ENCODE results near the gene ANKRD13B.

GRCh38 chr17:29653995-29654714 lies 61.2 kb downstream of the ANKRD13B start:
- no peak for TF ChIP-seq TCF7L2 (IDR thresholded peaks at IDR 0.05; ENCODE audit: borderline replicate concordance, low read depth, low read length)
- TF ChIP-seq, protein P1, sequence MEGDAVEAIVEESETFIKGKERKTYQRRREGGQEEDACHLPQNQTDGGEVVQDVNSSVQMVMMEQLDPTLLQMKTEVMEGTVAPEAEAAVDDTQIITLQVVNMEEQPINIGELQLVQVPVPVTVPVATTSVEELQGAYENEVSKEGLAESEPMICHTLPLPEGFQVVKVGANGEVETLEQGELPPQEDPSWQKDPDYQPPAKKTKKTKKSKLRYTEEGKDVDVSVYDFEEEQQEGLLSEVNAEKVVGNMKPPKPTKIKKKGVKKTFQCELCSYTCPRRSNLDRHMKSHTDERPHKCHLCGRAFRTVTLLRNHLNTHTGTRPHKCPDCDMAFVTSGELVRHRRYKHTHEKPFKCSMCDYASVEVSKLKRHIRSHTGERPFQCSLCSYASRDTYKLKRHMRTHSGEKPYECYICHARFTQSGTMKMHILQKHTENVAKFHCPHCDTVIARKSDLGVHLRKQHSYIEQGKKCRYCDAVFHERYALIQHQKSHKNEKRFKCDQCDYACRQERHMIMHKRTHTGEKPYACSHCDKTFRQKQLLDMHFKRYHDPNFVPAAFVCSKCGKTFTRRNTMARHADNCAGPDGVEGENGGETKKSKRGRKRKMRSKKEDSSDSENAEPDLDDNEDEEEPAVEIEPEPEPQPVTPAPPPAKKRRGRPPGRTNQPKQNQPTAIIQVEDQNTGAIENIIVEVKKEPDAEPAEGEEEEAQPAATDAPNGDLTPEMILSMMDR (tag by site-specific recombination; IDR thresholded peaks at IDR 0.05), result no peak
- TF ChIP-seq, protein P2, sequence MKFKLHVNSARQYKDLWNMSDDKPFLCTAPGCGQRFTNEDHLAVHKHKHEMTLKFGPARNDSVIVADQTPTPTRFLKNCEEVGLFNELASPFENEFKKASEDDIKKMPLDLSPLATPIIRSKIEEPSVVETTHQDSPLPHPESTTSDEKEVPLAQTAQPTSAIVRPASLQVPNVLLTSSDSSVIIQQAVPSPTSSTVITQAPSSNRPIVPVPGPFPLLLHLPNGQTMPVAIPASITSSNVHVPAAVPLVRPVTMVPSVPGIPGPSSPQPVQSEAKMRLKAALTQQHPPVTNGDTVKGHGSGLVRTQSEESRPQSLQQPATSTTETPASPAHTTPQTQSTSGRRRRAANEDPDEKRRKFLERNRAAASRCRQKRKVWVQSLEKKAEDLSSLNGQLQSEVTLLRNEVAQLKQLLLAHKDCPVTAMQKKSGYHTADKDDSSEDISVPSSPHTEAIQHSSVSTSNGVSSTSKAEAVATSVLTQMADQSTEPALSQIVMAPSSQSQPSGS (tag by site-specific recombination; IDR thresholded peaks at IDR 0.05; ENCODE audit: low read depth), result no peak
- TF ChIP-seq, protein P3, sequence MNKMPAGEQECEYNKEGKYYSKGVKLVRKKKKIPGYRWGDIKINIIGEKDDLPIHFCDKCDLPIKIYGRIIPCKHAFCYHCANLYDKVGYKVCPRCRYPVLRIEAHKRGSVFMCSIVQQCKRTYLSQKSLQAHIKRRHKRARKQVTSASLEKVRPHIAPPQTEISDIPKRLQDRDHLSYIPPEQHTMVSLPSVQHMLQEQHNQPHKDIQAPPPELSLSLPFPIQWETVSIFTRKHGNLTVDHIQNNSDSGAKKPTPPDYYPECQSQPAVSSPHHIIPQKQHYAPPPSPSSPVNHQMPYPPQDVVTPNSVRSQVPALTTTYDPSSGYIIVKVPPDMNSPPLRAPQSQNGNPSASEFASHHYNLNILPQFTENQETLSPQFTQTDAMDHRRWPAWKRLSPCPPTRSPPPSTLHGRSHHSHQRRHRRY (tag by site-specific recombination; IDR thresholded peaks at IDR 0.05), result no peak
- TF ChIP-seq, protein P4, sequence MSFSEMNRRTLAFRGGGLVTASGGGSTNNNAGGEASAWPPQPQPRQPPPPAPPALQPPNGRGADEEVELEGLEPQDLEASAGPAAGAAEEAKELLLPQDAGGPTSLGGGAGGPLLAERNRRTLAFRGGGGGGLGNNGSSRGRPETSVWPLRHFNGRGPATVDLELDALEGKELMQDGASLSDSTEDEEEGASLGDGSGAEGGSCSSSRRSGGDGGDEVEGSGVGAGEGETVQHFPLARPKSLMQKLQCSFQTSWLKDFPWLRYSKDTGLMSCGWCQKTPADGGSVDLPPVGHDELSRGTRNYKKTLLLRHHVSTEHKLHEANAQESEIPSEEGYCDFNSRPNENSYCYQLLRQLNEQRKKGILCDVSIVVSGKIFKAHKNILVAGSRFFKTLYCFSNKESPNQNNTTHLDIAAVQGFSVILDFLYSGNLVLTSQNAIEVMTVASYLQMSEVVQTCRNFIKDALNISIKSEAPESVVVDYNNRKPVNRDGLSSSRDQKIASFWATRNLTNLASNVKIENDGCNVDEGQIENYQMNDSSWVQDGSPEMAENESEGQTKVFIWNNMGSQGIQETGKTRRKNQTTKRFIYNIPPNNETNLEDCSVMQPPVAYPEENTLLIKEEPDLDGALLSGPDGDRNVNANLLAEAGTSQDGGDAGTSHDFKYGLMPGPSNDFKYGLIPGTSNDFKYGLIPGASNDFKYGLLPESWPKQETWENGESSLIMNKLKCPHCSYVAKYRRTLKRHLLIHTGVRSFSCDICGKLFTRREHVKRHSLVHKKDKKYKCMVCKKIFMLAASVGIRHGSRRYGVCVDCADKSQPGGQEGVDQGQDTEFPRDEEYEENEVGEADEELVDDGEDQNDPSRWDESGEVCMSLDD (tag by site-specific recombination; IDR thresholded peaks at IDR 0.05), result no peak
